ENCODE results near the gene SSC5D. TPM values are rescaled to one million over a fixed set of nuclear protein-coding genes. Genes with fewer than 3 reads are reported as not detected.

SSC5D gene
- total and polyA plus RNA-seq, 4 donors, result 0.08 to 1.0 (median 0.51) TPM

DNA sequence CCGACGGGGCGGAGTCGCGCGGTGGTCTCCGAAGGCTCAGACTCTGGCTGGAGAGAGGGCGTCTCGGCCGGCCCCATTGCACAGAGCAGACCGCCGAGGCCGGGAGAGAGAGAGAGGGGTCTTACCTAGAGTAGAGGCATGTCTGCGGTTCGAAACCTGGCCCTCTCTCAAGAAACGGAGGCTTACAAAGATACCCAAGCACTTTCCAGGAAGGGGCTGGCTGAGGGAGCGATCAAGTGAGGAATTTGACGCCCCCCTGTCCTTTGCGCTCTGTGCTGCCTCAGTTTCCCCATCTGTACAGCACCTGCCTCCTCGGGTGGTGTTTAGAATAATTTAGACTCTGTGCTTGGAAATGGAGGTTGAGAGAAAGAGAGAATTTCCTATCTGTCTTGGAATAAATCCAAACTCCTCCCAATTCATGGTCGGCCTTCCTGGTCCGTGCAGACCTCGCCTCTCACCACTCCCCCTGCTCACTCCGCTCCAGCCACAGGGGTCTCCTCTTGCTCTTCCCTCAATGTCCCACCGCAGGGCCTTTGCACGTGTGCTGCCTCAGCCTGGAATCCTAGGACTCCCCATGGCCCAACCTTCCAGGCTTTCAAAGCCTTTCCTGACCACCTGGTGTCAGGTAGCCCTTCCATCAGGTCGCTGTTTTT, 26.1 kb upstream of the SSC5D start:
- DNase-seq (ENCODE audit: low spot score), result no peak
- TF ChIP-seq NR2F2 (IDR thresholded peaks at IDR 0.05) (no peak), JUND (IDR thresholded peaks at IDR 0.05) (no peak), RXRA (IDR thresholded peaks at IDR 0.05) (no peak), FOXA1 (IDR thresholded peaks at IDR 0.05) (no peak)
- TF ChIP-seq, protein P1, sequence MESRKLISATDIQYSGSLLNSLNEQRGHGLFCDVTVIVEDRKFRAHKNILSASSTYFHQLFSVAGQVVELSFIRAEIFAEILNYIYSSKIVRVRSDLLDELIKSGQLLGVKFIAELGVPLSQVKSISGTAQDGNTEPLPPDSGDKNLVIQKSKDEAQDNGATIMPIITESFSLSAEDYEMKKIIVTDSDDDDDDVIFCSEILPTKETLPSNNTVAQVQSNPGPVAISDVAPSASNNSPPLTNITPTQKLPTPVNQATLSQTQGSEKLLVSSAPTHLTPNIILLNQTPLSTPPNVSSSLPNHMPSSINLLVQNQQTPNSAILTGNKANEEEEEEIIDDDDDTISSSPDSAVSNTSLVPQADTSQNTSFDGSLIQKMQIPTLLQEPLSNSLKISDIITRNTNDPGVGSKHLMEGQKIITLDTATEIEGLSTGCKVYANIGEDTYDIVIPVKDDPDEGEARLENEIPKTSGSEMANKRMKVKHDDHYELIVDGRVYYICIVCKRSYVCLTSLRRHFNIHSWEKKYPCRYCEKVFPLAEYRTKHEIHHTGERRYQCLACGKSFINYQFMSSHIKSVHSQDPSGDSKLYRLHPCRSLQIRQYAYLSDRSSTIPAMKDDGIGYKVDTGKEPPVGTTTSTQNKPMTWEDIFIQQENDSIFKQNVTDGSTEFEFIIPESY (IDR thresholded peaks at IDR 0.05), result no peak
- TF ChIP-seq, protein P2, sequence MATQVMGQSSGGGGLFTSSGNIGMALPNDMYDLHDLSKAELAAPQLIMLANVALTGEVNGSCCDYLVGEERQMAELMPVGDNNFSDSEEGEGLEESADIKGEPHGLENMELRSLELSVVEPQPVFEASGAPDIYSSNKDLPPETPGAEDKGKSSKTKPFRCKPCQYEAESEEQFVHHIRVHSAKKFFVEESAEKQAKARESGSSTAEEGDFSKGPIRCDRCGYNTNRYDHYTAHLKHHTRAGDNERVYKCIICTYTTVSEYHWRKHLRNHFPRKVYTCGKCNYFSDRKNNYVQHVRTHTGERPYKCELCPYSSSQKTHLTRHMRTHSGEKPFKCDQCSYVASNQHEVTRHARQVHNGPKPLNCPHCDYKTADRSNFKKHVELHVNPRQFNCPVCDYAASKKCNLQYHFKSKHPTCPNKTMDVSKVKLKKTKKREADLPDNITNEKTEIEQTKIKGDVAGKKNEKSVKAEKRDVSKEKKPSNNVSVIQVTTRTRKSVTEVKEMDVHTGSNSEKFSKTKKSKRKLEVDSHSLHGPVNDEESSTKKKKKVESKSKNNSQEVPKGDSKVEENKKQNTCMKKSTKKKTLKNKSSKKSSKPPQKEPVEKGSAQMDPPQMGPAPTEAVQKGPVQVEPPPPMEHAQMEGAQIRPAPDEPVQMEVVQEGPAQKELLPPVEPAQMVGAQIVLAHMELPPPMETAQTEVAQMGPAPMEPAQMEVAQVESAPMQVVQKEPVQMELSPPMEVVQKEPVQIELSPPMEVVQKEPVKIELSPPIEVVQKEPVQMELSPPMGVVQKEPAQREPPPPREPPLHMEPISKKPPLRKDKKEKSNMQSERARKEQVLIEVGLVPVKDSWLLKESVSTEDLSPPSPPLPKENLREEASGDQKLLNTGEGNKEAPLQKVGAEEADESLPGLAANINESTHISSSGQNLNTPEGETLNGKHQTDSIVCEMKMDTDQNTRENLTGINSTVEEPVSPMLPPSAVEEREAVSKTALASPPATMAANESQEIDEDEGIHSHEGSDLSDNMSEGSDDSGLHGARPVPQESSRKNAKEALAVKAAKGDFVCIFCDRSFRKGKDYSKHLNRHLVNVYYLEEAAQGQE (IDR thresholded peaks at IDR 0.05), result no peak
- TF ChIP-seq, protein P3, sequence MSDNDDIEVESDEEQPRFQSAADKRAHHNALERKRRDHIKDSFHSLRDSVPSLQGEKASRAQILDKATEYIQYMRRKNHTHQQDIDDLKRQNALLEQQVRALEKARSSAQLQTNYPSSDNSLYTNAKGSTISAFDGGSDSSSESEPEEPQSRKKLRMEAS (IDR thresholded peaks at IDR 0.05), result no peak
- TF ChIP-seq, protein P4, sequence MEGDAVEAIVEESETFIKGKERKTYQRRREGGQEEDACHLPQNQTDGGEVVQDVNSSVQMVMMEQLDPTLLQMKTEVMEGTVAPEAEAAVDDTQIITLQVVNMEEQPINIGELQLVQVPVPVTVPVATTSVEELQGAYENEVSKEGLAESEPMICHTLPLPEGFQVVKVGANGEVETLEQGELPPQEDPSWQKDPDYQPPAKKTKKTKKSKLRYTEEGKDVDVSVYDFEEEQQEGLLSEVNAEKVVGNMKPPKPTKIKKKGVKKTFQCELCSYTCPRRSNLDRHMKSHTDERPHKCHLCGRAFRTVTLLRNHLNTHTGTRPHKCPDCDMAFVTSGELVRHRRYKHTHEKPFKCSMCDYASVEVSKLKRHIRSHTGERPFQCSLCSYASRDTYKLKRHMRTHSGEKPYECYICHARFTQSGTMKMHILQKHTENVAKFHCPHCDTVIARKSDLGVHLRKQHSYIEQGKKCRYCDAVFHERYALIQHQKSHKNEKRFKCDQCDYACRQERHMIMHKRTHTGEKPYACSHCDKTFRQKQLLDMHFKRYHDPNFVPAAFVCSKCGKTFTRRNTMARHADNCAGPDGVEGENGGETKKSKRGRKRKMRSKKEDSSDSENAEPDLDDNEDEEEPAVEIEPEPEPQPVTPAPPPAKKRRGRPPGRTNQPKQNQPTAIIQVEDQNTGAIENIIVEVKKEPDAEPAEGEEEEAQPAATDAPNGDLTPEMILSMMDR (IDR thresholded peaks at IDR 0.05; ENCODE audit: low read depth, low read length, missing input control), result no peak
- 12% methylated on average over 27 of the region's 27 CpGs for WGBS

DNA sequence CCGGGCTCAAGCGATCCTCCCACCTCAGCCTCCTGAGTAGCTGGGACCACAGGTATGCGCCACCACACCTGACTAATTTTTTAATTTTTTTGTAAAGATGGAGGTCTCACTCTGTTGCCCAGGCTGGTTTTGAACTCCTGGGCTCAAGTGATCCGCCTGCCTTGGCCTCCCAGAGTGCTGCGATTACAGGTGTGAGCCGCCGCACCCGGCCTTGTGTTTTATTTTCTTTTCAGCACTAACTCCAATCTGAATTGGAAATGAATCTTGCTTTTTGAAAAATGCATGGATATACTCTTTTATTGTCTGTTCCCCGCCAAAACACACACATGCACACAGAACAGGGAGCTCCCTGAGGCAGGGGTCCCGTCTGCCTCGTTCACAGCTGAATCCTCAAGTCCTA, 25.5 kb upstream of the SSC5D start:
- 91% methylated on average over 11 of the region's 11 CpGs for WGBS
- H3K4me3 ChIP-seq (ENCODE audit: low read depth in 1 of 3, low read length in 3 of 3), result peak overlapping the region in 1 of 3 donors; percentile 38
- TF ChIP-seq, protein P4 (IDR thresholded peaks at IDR 0.05; ENCODE audit: low read depth, low read length, missing input control), result no peak
- no peak for TF ChIP-seq FOXA1 (IDR thresholded peaks at IDR 0.05)
- TF ChIP-seq YY1 (IDR thresholded peaks at IDR 0.05), result no peak
- no peak for TF ChIP-seq GABPA (IDR thresholded peaks at IDR 0.05 in 1 of 2, conservative IDR thresholded peaks at IDR 0.05 in 1 of 2)
- no peak for TF ChIP-seq HNF4A (conservative IDR thresholded peaks at IDR 0.05)
- TF ChIP-seq, protein P5, sequence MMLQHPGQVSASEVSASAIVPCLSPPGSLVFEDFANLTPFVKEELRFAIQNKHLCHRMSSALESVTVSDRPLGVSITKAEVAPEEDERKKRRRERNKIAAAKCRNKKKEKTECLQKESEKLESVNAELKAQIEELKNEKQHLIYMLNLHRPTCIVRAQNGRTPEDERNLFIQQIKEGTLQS (IDR thresholded peaks at IDR 0.05), result no peak
- no peak for TF ChIP-seq RAD21 (IDR thresholded peaks at IDR 0.05)
- TF ChIP-seq EGR1 (IDR thresholded peaks at IDR 0.05; ENCODE audit: low read depth in 2 of 2), result no peak
- TF ChIP-seq, protein P1 (IDR thresholded peaks at IDR 0.05), result no peak
- TF ChIP-seq FOXA2 (IDR thresholded peaks at IDR 0.05), result no peak
- TF ChIP-seq, protein P3 (IDR thresholded peaks at IDR 0.05), result no peak
- no peak for TF ChIP-seq NR2F2 (IDR thresholded peaks at IDR 0.05)
- no peak for TF ChIP-seq HNF4G (IDR thresholded peaks at IDR 0.05)

More for the DNA sequence above, 26.1 kb upstream of the SSC5D start:
- Histone ChIP-seq H3K27ac (ENCODE audit: low read depth in 1 of 2, low read length in 2 of 2) (peak overlapping the region; percentile 72 to 89), H3K36me3 (ENCODE audit: control insufficient read depth in 4 of 4, insufficient read depth in 3 of 4, low read depth in 1 of 4, low read length in 3 of 4) (no peaks in the 10 kb centered on the region), H3K27me3 (ENCODE audit: control insufficient read depth in 4 of 4, insufficient read depth in 4 of 4, low read length in 3 of 4) (no peaks in the 10 kb centered on the region), H3K4me3 (ENCODE audit: low read depth in 1 of 3, low read length in 3 of 3) (peak overlapping the region; percentile 38 to 85 (median 58)), H3K4me1 (ENCODE audit: control insufficient read depth in 4 of 4, insufficient read depth in 4 of 4, low read length in 3 of 4) (peaks cover 12 to 35% (median 26%) of the 10 kb centered on the region in 4 donors), H3K9me3 (ENCODE audit: control insufficient read depth in 4 of 4, low read length in 3 of 4) (no peaks in the 10 kb centered on the region), H3K9ac (ENCODE audit: low read depth in 1 of 2, low read length in 2 of 2) (peak overlapping the region; percentile 57 to 84)

More for the DNA sequence above, 25.5 kb upstream of the SSC5D start:
- no peaks in the 10 kb centered on the region for H3K27me3 ChIP-seq (ENCODE audit: control insufficient read depth in 4 of 4, insufficient read depth in 4 of 4, low read length in 3 of 4)
- H3K9ac ChIP-seq (ENCODE audit: low read depth in 1 of 2, low read length in 2 of 2), result no peak overlapping the region
- H3K27ac ChIP-seq (ENCODE audit: low read depth in 1 of 2, low read length in 2 of 2), result no peak overlapping the region
- H3K4me1 ChIP-seq (ENCODE audit: control insufficient read depth in 4 of 4, insufficient read depth in 4 of 4, low read length in 3 of 4), result peaks cover 13 to 41% (median 31%) of the 10 kb centered on the region in 4 donors
- H3K36me3 ChIP-seq (ENCODE audit: control insufficient read depth in 4 of 4, insufficient read depth in 3 of 4, low read depth in 1 of 4, low read length in 3 of 4), result no peaks in the 10 kb centered on the region
- no peak for DNase-seq (ENCODE audit: low spot score)
- no peaks in the 10 kb centered on the region for H3K9me3 ChIP-seq (ENCODE audit: control insufficient read depth in 4 of 4, low read length in 3 of 4)

Data from liver (tissue), 9 donors.